Adipocyte (in vitro differentiated cells): ENCODE results near the gene RADIL.

Source experiments
- DNase-seq: peaks from one replicate; pipeline ENCODE4 v3.0.0-alpha.2; 2015; ENCODE audit warnings: low read depth
- H3K27me3 ChIP-seq: replicated peaks from 2 replicates; pipeline ENCODE4 v1.7.0; 2013; ENCODE audit warnings: mild to moderate bottlenecking, low read length, moderate library complexity; ENCODE audit not compliant: control insufficient read depth, insufficient read depth
- H3K36me3 ChIP-seq: 2 replicates; pipeline ENCODE4 v1.7.0; 2013; ENCODE audit warnings: low read length, mild to moderate bottlenecking, moderate library complexity; ENCODE audit not compliant: control insufficient read depth, insufficient read depth, severe bottlenecking
- H3K4me1 ChIP-seq: 2 replicates; pipeline ENCODE4 v1.7.0; 2013; ENCODE audit warnings: mild to moderate bottlenecking, low read length, moderate library complexity; ENCODE audit not compliant: control insufficient read depth, insufficient read depth
- H3K4me3 ChIP-seq: 2 replicates; pipeline ENCODE4 v1.7.0; 2013; ENCODE audit warnings: mild to moderate bottlenecking, low read length, moderate library complexity
- H3K9ac ChIP-seq: 2 replicates; pipeline ENCODE4 v1.7.0; 2013; ENCODE audit warnings: mild to moderate bottlenecking, low read length, moderate library complexity
- H3K9me3 ChIP-seq: 2 replicates; pipeline ENCODE4 v1.7.0; 2013; ENCODE audit warnings: mild to moderate bottlenecking, low read length, moderate library complexity; ENCODE audit not compliant: control insufficient read depth

Gene RADIL

GRCh38 chr7:4866528-4867496 is 16.7 kb downstream of the RADIL start:
- no peaks in the 10 kb centered on the region for H3K36me3 ChIP-seq
- peaks cover 5% of the 10 kb centered on the region for H3K9me3 ChIP-seq
- H3K4me1 ChIP-seq: no peaks in the 10 kb centered on the region
- H3K9ac ChIP-seq: no peak overlapping the region
- H3K27me3 ChIP-seq: no peaks in the 10 kb centered on the region
- DNase-seq: no peak
- no peak overlapping the region for H3K4me3 ChIP-seq

GRCh38 chr7:4862156-4862555 is 21.4 kb downstream of the RADIL start:
- no peak overlapping the region for H3K9ac ChIP-seq
- H3K4me3 ChIP-seq: no peak overlapping the region
- peaks cover 5% of the 10 kb centered on the region for H3K27me3 ChIP-seq
- no peak for DNase-seq
- no peaks in the 10 kb centered on the region for H3K4me1 ChIP-seq
- no peaks in the 10 kb centered on the region for H3K36me3 ChIP-seq
- no peaks in the 10 kb centered on the region for H3K9me3 ChIP-seq

GRCh38 chr7:4861673-4862072 is 21.8 kb downstream of the RADIL start, which contains the start of gene PAPOLB:
Gene PAPOLB, minus strand, starts transcription at chr7:4862030. Its CDS starts 220 bp downstream, at chr7:4861810.
- DNase-seq: no peak
- H3K4me3 ChIP-seq: peak within 1 kb of the TSS; percentile 12
- H3K4me1 ChIP-seq: no peaks in the 10 kb centered on the region
- H3K36me3 ChIP-seq: no peaks in the 10 kb centered on the region
- peaks cover 5% of the 10 kb centered on the region for H3K27me3 ChIP-seq
- no peaks in the 10 kb centered on the region for H3K9me3 ChIP-seq
- no peak within 1 kb of the TSS for H3K9ac ChIP-seq

- Histone ChIP-seq H3K9me3 (no peaks in the 10 kb centered on the region), H3K4me3 (no peak overlapping the region), H3K27me3 (peaks cover 5% of the 10 kb centered on the region), H3K9ac (no peak overlapping the region), H3K4me1 (no peaks in the 10 kb centered on the region), H3K36me3 (no peaks in the 10 kb centered on the region)
- no peak for DNase-seq
Observed at GRCh38 chr7:4861227-4861626, 22.3 kb downstream of the RADIL start.

- Histone ChIP-seq H3K9me3 (peaks cover under 1% of the 10 kb centered on the region), H3K4me3 (no peak overlapping the region), H3K9ac (no peak overlapping the region), H3K4me1 (no peaks in the 10 kb centered on the region), H3K27me3 (peaks cover 5% of the 10 kb centered on the region), H3K36me3 (no peaks in the 10 kb centered on the region)
- no peak for DNase-seq
Observed at GRCh38 chr7:4857189-4857588, 26.3 kb downstream of the RADIL start.

- H3K9ac ChIP-seq: no peak overlapping the region
- no peaks in the 10 kb centered on the region for H3K4me1 ChIP-seq
- H3K36me3 ChIP-seq: no peaks in the 10 kb centered on the region
- H3K4me3 ChIP-seq: no peak overlapping the region
- H3K9me3 ChIP-seq: peaks cover 6% of the 10 kb centered on the region
- peaks cover 5% of the 10 kb centered on the region for H3K27me3 ChIP-seq
- no peak for DNase-seq
Observed at GRCh38 chr7:4856336-4857057, 27.0 kb downstream of the RADIL start.

GRCh38 chr7:4854916-4855315 is 28.6 kb downstream of the RADIL start:
- peaks cover 3% of the 10 kb centered on the region for H3K27me3 ChIP-seq
- H3K4me1 ChIP-seq: no peaks in the 10 kb centered on the region
- no peak overlapping the region for H3K9ac ChIP-seq
- DNase-seq: no peak
- H3K9me3 ChIP-seq: peaks cover 11% of the 10 kb centered on the region
- no peak overlapping the region for H3K4me3 ChIP-seq
- no peaks in the 10 kb centered on the region for H3K36me3 ChIP-seq

GRCh38 chr7:4851459-4852422 is 31.8 kb downstream of the RADIL start:
- peak; percentile 1 for DNase-seq
- Histone ChIP-seq H3K4me3 (no peak overlapping the region), H3K27me3 (no peaks in the 10 kb centered on the region), H3K4me1 (no peaks in the 10 kb centered on the region), H3K9me3 (peaks cover 11% of the 10 kb centered on the region), H3K9ac (no peak overlapping the region), H3K36me3 (no peaks in the 10 kb centered on the region)

- Histone ChIP-seq H3K4me1 (no peaks in the 10 kb centered on the region), H3K36me3 (no peaks in the 10 kb centered on the region), H3K9me3 (peaks cover 11% of the 10 kb centered on the region), H3K9ac (no peak overlapping the region), H3K4me3 (no peak overlapping the region), H3K27me3 (no peaks in the 10 kb centered on the region)
- DNase-seq: no peak
Observed at GRCh38 chr7:4850262-4850795, 33.2 kb downstream of the RADIL start.

- no peaks in the 10 kb centered on the region for H3K27me3 ChIP-seq
- H3K9ac ChIP-seq: no peak overlapping the region
- peaks cover 11% of the 10 kb centered on the region for H3K9me3 ChIP-seq
- no peaks in the 10 kb centered on the region for H3K4me1 ChIP-seq
- no peaks in the 10 kb centered on the region for H3K36me3 ChIP-seq
- peak; percentile 46 for DNase-seq
- no peak overlapping the region for H3K4me3 ChIP-seq
Observed at GRCh38 chr7:4849390-4849789, 34.1 kb downstream of the RADIL start.
